Measurements from ENCODE around the gene MYORG.

DNA sequence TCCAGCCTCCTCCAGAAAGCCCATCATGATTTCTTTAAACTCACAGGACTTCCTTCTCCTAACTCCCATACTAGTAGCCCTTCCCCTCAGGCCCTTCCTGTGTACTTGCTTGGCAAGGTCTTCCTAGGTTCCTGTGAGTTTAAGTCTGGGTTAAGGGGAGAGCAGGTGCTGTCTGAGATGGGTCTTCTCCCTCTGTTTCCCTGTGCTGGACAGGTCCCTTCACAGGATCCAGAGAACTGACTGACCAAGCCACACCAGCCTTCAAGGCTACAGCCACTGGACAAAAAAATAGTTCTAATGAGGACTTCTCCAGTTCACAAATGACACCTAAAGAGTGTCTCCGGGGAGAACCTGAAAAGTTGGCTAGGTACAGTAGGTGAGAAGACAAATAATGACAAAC, 29.5 kb upstream of the MYORG start:
- TF ChIP-seq, protein P1, sequence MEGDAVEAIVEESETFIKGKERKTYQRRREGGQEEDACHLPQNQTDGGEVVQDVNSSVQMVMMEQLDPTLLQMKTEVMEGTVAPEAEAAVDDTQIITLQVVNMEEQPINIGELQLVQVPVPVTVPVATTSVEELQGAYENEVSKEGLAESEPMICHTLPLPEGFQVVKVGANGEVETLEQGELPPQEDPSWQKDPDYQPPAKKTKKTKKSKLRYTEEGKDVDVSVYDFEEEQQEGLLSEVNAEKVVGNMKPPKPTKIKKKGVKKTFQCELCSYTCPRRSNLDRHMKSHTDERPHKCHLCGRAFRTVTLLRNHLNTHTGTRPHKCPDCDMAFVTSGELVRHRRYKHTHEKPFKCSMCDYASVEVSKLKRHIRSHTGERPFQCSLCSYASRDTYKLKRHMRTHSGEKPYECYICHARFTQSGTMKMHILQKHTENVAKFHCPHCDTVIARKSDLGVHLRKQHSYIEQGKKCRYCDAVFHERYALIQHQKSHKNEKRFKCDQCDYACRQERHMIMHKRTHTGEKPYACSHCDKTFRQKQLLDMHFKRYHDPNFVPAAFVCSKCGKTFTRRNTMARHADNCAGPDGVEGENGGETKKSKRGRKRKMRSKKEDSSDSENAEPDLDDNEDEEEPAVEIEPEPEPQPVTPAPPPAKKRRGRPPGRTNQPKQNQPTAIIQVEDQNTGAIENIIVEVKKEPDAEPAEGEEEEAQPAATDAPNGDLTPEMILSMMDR (IDR thresholded peaks at IDR 0.05; ENCODE audit: low read length), result no peak
- no peak for TF ChIP-seq EZH2 (optimal IDR thresholded peaks at IDR 0.05; ENCODE audit: low read depth, low read length)
- no peak for TF ChIP-seq EZH2phosphoT487 (IDR thresholded peaks at IDR 0.05; ENCODE audit: low read length)

All from MM.1S (cell line).